Measurements from ENCODE around the gene HLX. TPM values are rescaled to one million over a fixed set of nuclear protein-coding genes. Genes with fewer than 3 reads are reported as not detected.

The HLX gene
- total RNA-seq, 4 donors from 2014 or later = 16.5 to 29.2 (median 23.0) TPM

- no peaks in the 10 kb centered on the region for H3K36me3 ChIP-seq
- no peak for DNase-seq (ENCODE audit: low spot score in 2 of 2)
- H3K4me3 ChIP-seq = no peak overlapping the region
- WGBS, 2 donors = 75 to 85% methylated on average over 2 of the region's 2 CpGs
- no peaks in the 10 kb centered on the region for H3K27me3 ChIP-seq
- H3K9me3 ChIP-seq = no peaks in the 10 kb centered on the region
- H3K4me1 ChIP-seq = peaks cover 0 to 20% (median 10%) of the 10 kb centered on the region in 4 donors
- TF ChIP-seq EP300 (IDR thresholded peaks at IDR 0.05) = no peak
- TF ChIP-seq POLR2A (IDR thresholded peaks at IDR 0.05) = no peak
- no peak for TF ChIP-seq CTCF (IDR thresholded peaks at IDR 0.05)
- no peak overlapping the region for H3K27ac ChIP-seq
Observed at GRCh38 chr1:220873087-220873486, 6.2 kb upstream of the HLX start.

GRCh38 chr1:220873868-220874655 is 5.2 kb upstream of the HLX start:
- Histone ChIP-seq H3K27ac (no peak overlapping the region), H3K36me3 (no peaks in the 10 kb centered on the region), H3K4me3 (no peak overlapping the region), H3K4me1 (peaks cover 0 to 26% (median 11%) of the 10 kb centered on the region in 4 donors), H3K27me3 (no peaks in the 10 kb centered on the region), H3K9me3 (no peaks in the 10 kb centered on the region)
- WGBS, 2 donors = 38 to 40% methylated on average over 8 of the region's 8 CpGs
- DNase-seq (ENCODE audit: low spot score in 2 of 2) = peak in 1 of 2 donors; percentile 67
- peak in 1 of 2 donors; percentile 78 for TF ChIP-seq EP300 (IDR thresholded peaks at IDR 0.05)
- no peak for TF ChIP-seq POLR2A (IDR thresholded peaks at IDR 0.05)
- peak; percentile 48 to 80 (median 58) for TF ChIP-seq CTCF (IDR thresholded peaks at IDR 0.05)

- 76 to 83% methylated on average over 1 of the region's 1 CpG for WGBS, 2 donors
- TF ChIP-seq EP300 (IDR thresholded peaks at IDR 0.05) = no peak
- TF ChIP-seq CTCF (IDR thresholded peaks at IDR 0.05) = no peak
- no peak for TF ChIP-seq POLR2A (IDR thresholded peaks at IDR 0.05)
- Histone ChIP-seq H3K27me3 (no peaks in the 10 kb centered on the region), H3K27ac (no peak overlapping the region), H3K4me1 (peaks cover 0 to 28% (median 11%) of the 10 kb centered on the region in 4 donors), H3K9me3 (no peaks in the 10 kb centered on the region), H3K36me3 (no peaks in the 10 kb centered on the region), H3K4me3 (no peak overlapping the region)
- DNase-seq (ENCODE audit: low spot score in 2 of 2) = no peak
Observed at GRCh38 chr1:220875260-220875659, 4.0 kb upstream of the HLX start.

- Histone ChIP-seq H3K4me1 (peaks cover 0 to 40% (median 15%) of the 10 kb centered on the region in 4 donors), H3K27me3 (no peaks in the 10 kb centered on the region), H3K4me3 (peak overlapping the region; percentile 2 to 81 (median 32)), H3K27ac (peak overlapping the region; percentile 34 to 99 (median 95)), H3K9me3 (no peaks in the 10 kb centered on the region), H3K36me3 (no peaks in the 10 kb centered on the region)
- peak in 1 of 2 donors; percentile 51 for DNase-seq (ENCODE audit: low spot score in 2 of 2)
- TF ChIP-seq POLR2A (IDR thresholded peaks at IDR 0.05) (no peak), EP300 (IDR thresholded peaks at IDR 0.05) (peak; percentile 60 to 86), CTCF (IDR thresholded peaks at IDR 0.05) (no peak)
- 54 to 66% methylated on average over 33 to 54 of the region's 54 CpGs for WGBS, 2 donors
Observed at GRCh38 chr1:220876511-220877376, 2.5 kb upstream of the HLX start.

Measured in tibial nerve (tissue), 4 donors.